Stimulated activated CD8-positive, alpha-beta memory T cell treated with anti-CD3 and anti-CD28 coated beads, Interleukin-15, amount 100 ng/mL, for 4 hours (primary cell): Measurements from ENCODE around the gene UBE2D2.
A peak's percentile ranks its signal among the peaks of the same experiment; 100 is the strongest.

Experiments used
- DNase-seq, 2 donors: peaks; one replicate each; pipeline ENCODE4 v3.0.0-alpha.2; 2020; ENCODE audit warnings: low read depth in 2 of 2

UBE2D2 gene

GRCh38 chr5:139648205-139649081, 87.3 kb downstream of the UBE2D2 start, which contains the start of gene CXXC5:
Gene CXXC5 (plus strand): TSS chr5:139648349. CDS start chr5:139680524, 32,175 bp downstream.
- no peak for DNase-seq

- DNase-seq: no peak
Observed at GRCh38 chr5:139649082-139649991, 88.2 kb downstream of the UBE2D2 start.

- no peak for DNase-seq
Observed at GRCh38 chr5:139650031-139650688, 89.0 kb downstream of the UBE2D2 start.

GRCh38 chr5:139650689-139651042, 89.5 kb downstream of the UBE2D2 start:
- DNase-seq: no peak

GRCh38 chr5:139651043-139651834, 90.1 kb downstream of the UBE2D2 start:
- no peak for DNase-seq

- peak in 1 of 2 donors; percentile 53 for DNase-seq
Observed at GRCh38 chr5:139651853-139652787, 91.0 kb downstream of the UBE2D2 start.

GRCh38 chr5:139652788-139653241, 91.7 kb downstream of the UBE2D2 start:
- no peak for DNase-seq

DNA sequence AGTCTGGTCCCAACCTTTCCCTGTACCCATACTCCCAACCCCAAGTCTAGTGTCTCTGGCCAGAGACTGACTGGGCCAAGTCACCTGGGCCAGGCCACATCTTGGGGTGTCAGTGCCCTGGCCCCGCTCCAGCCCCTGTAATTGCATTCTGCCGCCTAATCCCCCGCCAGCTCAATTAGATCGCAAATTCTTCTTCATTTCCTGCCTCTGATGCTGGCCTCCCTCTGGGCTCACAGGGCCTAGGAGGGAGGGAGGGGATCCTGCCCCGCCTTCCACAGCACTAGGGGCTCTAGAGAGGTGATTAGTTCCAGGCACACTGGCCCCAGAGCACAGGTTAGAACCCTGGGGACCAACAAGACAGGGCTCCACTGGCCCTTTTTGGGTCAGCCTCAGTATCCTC, 92.5 kb downstream of the UBE2D2 start:
- no peak for DNase-seq

DNA sequence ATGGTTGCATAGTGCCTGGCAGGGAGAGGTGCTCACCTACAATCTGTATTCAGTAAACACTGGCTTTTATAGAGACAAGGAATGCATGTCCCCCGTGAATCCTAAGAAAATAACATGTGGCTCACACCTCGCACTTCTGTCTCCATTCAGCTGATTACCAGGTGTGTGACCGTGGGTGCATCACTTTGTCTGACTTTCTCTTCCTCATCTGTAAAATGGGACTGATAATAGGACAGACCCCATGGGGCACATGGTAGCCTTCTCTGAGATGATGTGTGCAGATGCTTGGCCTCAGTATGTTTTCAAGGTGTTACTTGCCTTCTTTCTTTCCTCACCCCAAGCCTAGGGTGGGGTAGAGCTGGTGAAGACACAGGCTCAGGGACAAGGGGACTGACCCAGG, 93.3 kb downstream of the UBE2D2 start:
- no peak for DNase-seq

GRCh38 chr5:139654871-139655491, 93.8 kb downstream of the UBE2D2 start:
- DNase-seq: no peak

DNA sequence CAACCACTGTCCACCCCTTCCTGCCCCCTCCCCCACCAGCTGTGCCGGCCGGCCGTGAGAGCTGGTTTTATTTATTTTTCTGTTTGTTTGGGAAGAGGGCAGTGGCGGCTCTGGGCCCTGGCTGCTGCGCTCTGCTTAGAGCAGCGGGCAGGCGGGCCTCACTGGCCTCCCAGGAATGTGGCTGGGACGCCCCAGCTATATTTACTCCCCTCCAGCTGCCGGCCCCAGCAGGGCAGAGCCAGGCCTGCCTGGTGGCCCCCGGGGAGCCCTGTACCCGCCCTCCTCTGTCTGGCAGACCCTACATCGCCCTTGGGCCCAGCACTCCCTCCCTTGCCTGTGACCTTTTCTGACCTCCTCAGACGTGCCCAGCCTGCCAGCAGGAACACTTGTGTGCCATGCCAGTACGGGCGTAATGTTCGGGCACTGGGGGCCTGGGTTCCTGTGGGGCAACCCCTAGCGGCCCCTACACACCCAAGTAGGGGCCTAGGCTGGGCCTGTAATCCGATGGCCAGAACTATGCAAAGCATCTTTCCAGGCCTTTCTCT, 94.7 kb downstream of the UBE2D2 start:
- DNase-seq: no peak

DNA sequence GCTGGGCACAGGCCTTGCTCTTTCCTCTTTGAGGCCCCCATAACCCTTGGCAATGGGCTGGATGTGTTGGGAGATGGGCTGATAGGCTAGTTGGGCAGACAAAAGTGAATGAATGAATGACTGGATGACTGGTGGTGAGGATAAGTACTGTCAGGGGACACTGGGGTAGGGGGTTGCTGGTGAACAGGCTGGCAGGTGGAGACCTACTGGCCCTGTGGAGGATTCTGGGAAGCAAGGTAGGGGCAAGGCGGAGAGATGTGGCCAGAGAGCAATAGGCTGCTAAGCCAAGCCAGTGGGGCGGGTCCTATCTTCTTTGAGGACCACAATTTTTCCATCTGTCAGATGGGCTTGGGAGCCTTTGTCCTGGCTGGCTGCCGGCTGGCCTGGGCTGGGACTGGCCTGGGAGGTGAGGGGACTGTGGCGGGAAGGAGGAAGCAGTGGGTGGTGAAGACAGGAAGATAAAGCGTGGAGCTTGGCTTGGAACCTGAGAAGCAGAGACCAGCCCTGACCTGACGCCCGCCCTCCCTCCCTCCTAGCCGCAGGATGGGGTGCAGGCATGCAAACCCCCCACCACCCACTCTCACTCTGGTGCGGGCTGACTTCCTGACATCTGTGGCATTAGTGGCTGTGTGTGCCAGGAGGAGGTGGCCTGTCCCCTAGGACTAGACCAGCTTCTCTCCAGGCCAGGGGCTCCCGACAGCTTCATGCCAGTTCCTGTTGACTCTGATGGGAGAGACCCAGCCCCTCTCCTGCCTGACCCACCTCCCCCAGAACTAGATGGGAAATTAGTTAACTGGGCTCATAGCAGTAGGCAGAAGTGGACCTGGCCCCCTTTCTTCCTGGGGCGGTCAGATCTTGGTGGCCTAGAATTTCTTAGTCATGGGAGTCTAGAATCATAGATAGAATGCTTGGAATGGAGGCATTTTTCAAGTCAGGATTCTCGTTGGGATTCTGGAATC, 96.5 kb downstream of the UBE2D2 start:
- DNase-seq: no peak

- no peak for DNase-seq
Observed at GRCh38 chr5:139658501-139658927, 97.4 kb downstream of the UBE2D2 start.

DNA sequence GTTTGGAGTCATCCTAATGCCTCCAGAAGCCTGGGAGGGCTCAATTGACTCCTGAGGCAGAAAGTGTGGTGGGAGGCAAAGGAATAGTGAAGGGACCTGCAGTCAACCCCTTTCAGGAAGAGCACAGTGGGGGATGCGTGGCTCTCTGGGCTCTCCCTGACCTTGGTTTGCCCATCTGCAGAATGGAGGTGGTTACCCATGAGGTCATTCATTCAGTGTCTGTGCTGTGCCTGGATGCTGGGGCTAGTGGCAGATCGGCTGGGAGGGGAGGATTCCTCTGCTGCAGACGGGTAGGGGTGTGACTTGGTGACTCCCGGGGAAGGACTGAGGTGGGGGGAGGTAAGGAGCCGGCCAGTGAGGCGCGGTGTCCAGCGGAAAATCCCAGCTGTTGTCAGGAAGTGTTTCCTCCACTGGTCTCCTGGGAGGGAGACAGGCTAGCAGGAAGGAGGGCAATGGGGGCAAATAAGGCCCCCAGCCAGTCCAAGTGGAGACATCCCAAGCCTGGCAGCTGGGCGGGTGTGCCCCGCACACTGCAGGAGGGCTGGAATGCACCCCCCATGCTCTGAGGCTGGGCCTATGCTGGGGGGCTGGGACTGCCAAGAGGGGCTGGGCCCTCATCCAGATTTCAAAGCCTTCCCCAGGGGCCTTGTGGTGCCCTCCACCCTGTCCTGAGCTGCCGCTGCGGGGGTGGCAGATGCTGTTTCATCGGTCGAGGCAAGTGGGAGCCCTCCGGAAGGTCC, 98.0 kb downstream of the UBE2D2 start:
- DNase-seq: no peak

GRCh38 chr5:139659695-139660101, 98.6 kb downstream of the UBE2D2 start:
- no peak for DNase-seq

- no peak for DNase-seq
Observed at GRCh38 chr5:139660105-139660922, 99.2 kb downstream of the UBE2D2 start.
